Gastrocnemius medialis (tissue), 4 donors: Measurements from ENCODE around the gene OST4. TPM values are rescaled to one million over a fixed set of nuclear protein-coding genes. Genes with fewer than 3 reads are reported as not detected.

Source experiments
- ATAC-seq, 2 donors: fragments of 150-250 bp; one replicate each; pipeline ENCODE4 v1.9.1; 2016
- DNase-seq, 2 donors: peaks; one replicate each; pipeline ENCODE4 v3.0.0-alpha.2; 2019
- H3K27ac ChIP-seq, 4 donors: fragments of 200-600 bp; sonication (generic); 1 replicate in 1 of 4; 2 replicates in 3 of 4; pipeline ENCODE4 v1.5.1; 2016 to 2018; ENCODE audit warnings: mild to moderate bottlenecking in 2 of 4, moderate library complexity in 1 of 4
- H3K27me3 ChIP-seq, 3 donors: fragments of 200-600 bp; sonication (generic) in 2 of 3; 1 replicate in 1 of 3; 2 replicates in 2 of 3; pipeline versions ENCODE4 v1.5.1 to v1.6.0; 2016 to 2019; ENCODE audit warnings: mild to moderate bottlenecking in 1 of 3, moderate library complexity in 1 of 3
- H3K36me3 ChIP-seq, 2 donors: fragments of 200-600 bp; sonication (generic) in 1 of 2; one replicate each; pipeline ENCODE4 v1.5.1; 2017 to 2018
- H3K4me1 ChIP-seq, 2 donors: fragments of 200-600 bp; sonication (generic) in 1 of 2; one replicate each; pipeline ENCODE4 v1.5.1; 2016 to 2017; ENCODE audit warnings: mild to moderate bottlenecking in 2 of 2
- H3K4me3 ChIP-seq, 4 donors: fragments of 200-600 bp; sonication (generic) in 3 of 4; 1 replicate in 1 of 4; 2 replicates in 3 of 4; pipeline ENCODE4 v1.5.1; 2016 to 2019; ENCODE audit warnings: mild to moderate bottlenecking in 2 of 4
- H3K9me3 ChIP-seq, 3 donors: fragments of 200-600 bp; sonication (generic) in 2 of 3; 1 replicate in 1 of 3; 2 replicates in 2 of 3; pipeline ENCODE4 v1.5.1; 2016 to 2019
- CTCF ChIP-seq, 5 experiments: fragments of 450-650 bp in 3 of 5; fragments of 200-600 bp in 2 of 5; sonication (generic) in 2 of 5; IDR thresholded peaks in 4 of 5; conservative IDR thresholded peaks in 1 of 5; 1 replicate in 4 of 5; 2 replicates in 1 of 5; pipeline ENCODE4 v1.5.1; 2016 to 2019; ENCODE audit warnings: antibody characterized with exemption in 5 of 5, mild to moderate bottlenecking in 3 of 5, moderate library complexity in 3 of 5
- POLR2A ChIP-seq, 2 donors: fragments of 450-650 bp; IDR thresholded peaks; one replicate each; pipeline ENCODE4 v1.6.1; 2017; ENCODE audit warnings: antibody characterized with exemption in 2 of 2, mild to moderate bottlenecking in 2 of 2, moderate library complexity in 2 of 2
- in situ Hi-C, 4 donors: fragments of 200-750 bp; cut with MboI; loops; one replicate each; pipeline versions ENCODE4 v1.15.0 to v1.8.0; 2017; ENCODE audit warnings: low sequenced_read_pairs in 4 of 4
- intact Hi-C: fragments of 100-400 bp; cut with DNase I; formaldehyde crosslinking; loops from one replicate; pipeline ENCODE4 v1.15.1; 2023; ENCODE audit warnings: low total_unique reads
- total RNA-seq, 4 donors: library from RNA; depleted of rRNA; stranded (reverse); fragments of >200 nt; gene quantifications; one replicate each; pipeline versions ENCODE4 v1.1.0 to v1.2.3, GENCODE V29; 2016

The OST4 gene
- total RNA-seq, 4 donors from 2014 or later = 191 to 283 (median 251) TPM

- Histone ChIP-seq H3K27ac (no peak overlapping the region), H3K4me3 (no peak overlapping the region), H3K9me3 (no peaks in the 10 kb centered on the region), H3K4me1 (peaks cover 25 to 26% of the 10 kb centered on the region in 2 donors), H3K36me3 (peaks cover 0 to 69% of the 10 kb centered on the region in 2 donors), H3K27me3 (no peaks in the 10 kb centered on the region)
- TF ChIP-seq POLR2A (IDR thresholded peaks at IDR 0.05) (no peak), CTCF (IDR thresholded peaks at IDR 0.05 in 4 of 5, conservative IDR thresholded peaks at IDR 0.05 in 1 of 5) (no peak)
- intact Hi-C loops = no loop called here
- in situ Hi-C loops = loop anchor here in 3 of 4 donors (10.0 kb wide), 1 partner anchor 47 kb away; the partner anchor contains the start of gene KHK (in 3 of the 3)
- DNase-seq (no peak), ATAC-seq (no peak)
Measured at GRCh38 chr2:27038012-27038411, 33.4 kb downstream of the OST4 start.

GRCh38 chr2:27033253-27033852, 38.1 kb downstream of the OST4 start:
- no peaks in the 10 kb centered on the region for H3K27me3 ChIP-seq
- H3K9me3 ChIP-seq = no peaks in the 10 kb centered on the region
- DNase-seq (no peak), ATAC-seq (peak in 1 of 2 donors; percentile 20)
- intact Hi-C loops (loop anchor here (1.0 to 5.0 kb wide), 2 partner anchors 17 to 54 kb away; partner anchors contain the start of gene KHK), in situ Hi-C loops (loop anchor here in 3 of 4 donors (10.0 kb wide), 1 partner anchor 51 kb away; the partner anchor contains the start of gene KHK (in 3 of the 3))
- H3K4me1 ChIP-seq = peaks cover 13 to 16% of the 10 kb centered on the region in 2 donors
- H3K36me3 ChIP-seq = peaks cover 0 to 37% of the 10 kb centered on the region in 2 donors
- H3K4me3 ChIP-seq = peak overlapping the region; percentile 84 to 97 (median 89)
- TF ChIP-seq CTCF (IDR thresholded peaks at IDR 0.05 in 4 of 5, conservative IDR thresholded peaks at IDR 0.05 in 1 of 5) = no peak
- TF ChIP-seq POLR2A (IDR thresholded peaks at IDR 0.05) = no peak
- peak overlapping the region; percentile 86 to 93 (median 91) for H3K27ac ChIP-seq

- ATAC-seq (peak; percentile 91), DNase-seq (peak; percentile 75 to 86)
- Histone ChIP-seq H3K27me3 (no peaks in the 10 kb centered on the region), H3K36me3 (peaks cover 0 to 30% of the 10 kb centered on the region in 2 donors), H3K4me3 (peak within 1 kb of the TSS; percentile 84 to 97 (median 89)), H3K9me3 (no peaks in the 10 kb centered on the region), H3K4me1 (peaks cover 14 to 16% of the 10 kb centered on the region in 2 donors), H3K27ac (peak within 1 kb of the TSS; percentile 86 to 93 (median 91))
- in situ Hi-C loops (loop anchor here in 3 of 4 donors (10.0 kb wide), 1 partner anchor 52 kb away; the partner anchor contains the start of gene KHK (in 3 of the 3)), intact Hi-C loops (loop anchor here (1.0 to 5.0 kb wide), 2 partner anchors 18 to 55 kb away; partner anchors contain the start of gene KHK)
- peak in 3 of 5 experiments; percentile 31 to 37 (median 35) for TF ChIP-seq CTCF (IDR thresholded peaks at IDR 0.05 in 4 of 5, conservative IDR thresholded peaks at IDR 0.05 in 1 of 5)
- TF ChIP-seq POLR2A (IDR thresholded peaks at IDR 0.05) = peak; percentile 87 to 90
Measured at GRCh38 chr2:27032495-27033252, 38.8 kb downstream of the OST4 start, which contains the start of gene TMEM214. TSS of gene TMEM214 (plus strand) at chr2:27032965. CDS start at chr2:27033016, 51 bp downstream.

- no peak for ATAC-seq
- no peak overlapping the region for H3K27ac ChIP-seq
Measured at GRCh38 chr2:27029051-27029450, 42.4 kb downstream of the OST4 start.

More at GRCh38 chr2:27029051-27029450, 42.4 kb downstream of the OST4 start:
- peaks cover 0 to 24% of the 10 kb centered on the region in 2 donors for H3K36me3 ChIP-seq
- no peak for DNase-seq
- H3K27me3 ChIP-seq = no peaks in the 10 kb centered on the region
- TF ChIP-seq CTCF (IDR thresholded peaks at IDR 0.05 in 4 of 5, conservative IDR thresholded peaks at IDR 0.05 in 1 of 5) (no peak), POLR2A (IDR thresholded peaks at IDR 0.05) (no peak)
- intact Hi-C loops = no loop called here
- in situ Hi-C loops = no loop called here
- H3K9me3 ChIP-seq = no peaks in the 10 kb centered on the region
- peaks cover 18 to 35% of the 10 kb centered on the region in 2 donors for H3K4me1 ChIP-seq
- H3K4me3 ChIP-seq = no peak overlapping the region
